K562 (cell line): ENCODE data around the gene BIRC7. TPM values are rescaled to one million over a fixed set of nuclear protein-coding genes. Genes with fewer than 3 reads are reported as not detected.
A peak's percentile ranks its signal among the peaks of the same experiment; 100 is the strongest.

ENCODE experiments used
- ATAC-seq: fragments of 200-7000 bp; cut with Tn5 transposase; 3 replicates; pipeline ENCODE4 v1.9.1; 2020; ENCODE audit warnings: moderate library complexity
- BruUV-seq: library from RNA; stranded (reverse); fragments of 400-500 nt; replicated peaks from 2 replicates; lab custom pipeline; 2021; lab: Mats Ljungman, UMichigan
- CTCF ChIA-PET: fragments of 300-600 bp; formaldehyde crosslinking; extraction: SDS; loops from one replicate; lab custom pipeline; 2021; ENCODE audit warnings: low intra/inter-chr PET ratio; lab: Yijun Ruan, JAX
- POLR2A ChIA-PET: fragments of 300-600, 350-650 bp; sonication (Branson Sonifier 250); formaldehyde crosslinking; extraction: SDS; loops from one replicate; lab custom pipeline; 2021; ENCODE audit warnings: antibody characterized with exemption, inconsistent platforms; lab: Yijun Ruan, JAX
- DNase-seq, 4 experiments: peaks; one replicate each; pipeline versions ENCODE4 v3.0.0 to v3.0.0-alpha.2; 2011 to 2018; ENCODE audit warnings: low spot score in 3 of 4, mixed read lengths in 3 of 4; ENCODE audit errors: extremely low read depth in 1 of 4
- FAIRE-seq: peaks from 2 replicates; lab custom pipeline; 2011; peaks lifted over from hg19 to GRCh38; lab: Jason Lieb, UNC
- H2AFZ ChIP-seq: 2 replicates; pipeline ENCODE4 v1.6.0; 2011; ENCODE audit warnings: low read depth, low read length, control low read depth, inconsistent platforms
- H3K27ac ChIP-seq: fragments of 200-600 bp; 3 replicates; pipeline ENCODE4 v1.8.0; 2011; ENCODE audit warnings: low read depth, mild to moderate bottlenecking, control low read depth, inconsistent platforms, low read length, moderate library complexity, mixed read lengths; ENCODE audit errors: extremely low read depth
- H3K27me3 ChIP-seq, 2 experiments: fragments of 300-600 bp in 1 of 2; 2 replicates in 1 of 2; 3 replicates in 1 of 2; pipeline versions ENCODE4 v1.6.0 to v1.8.0; 2011; ENCODE audit warnings: inconsistent platforms in 2 of 2, low read length in 2 of 2, mild to moderate bottlenecking in 1 of 2, mixed read lengths in 1 of 2, moderate library complexity in 1 of 2; ENCODE audit not compliant: control insufficient read depth in 2 of 2, insufficient read depth in 2 of 2
- H3K36me3 ChIP-seq: fragments of 300-600 bp; 3 replicates; pipeline ENCODE4 v1.8.0; 2011; ENCODE audit warnings: mild to moderate bottlenecking, low read length, inconsistent platforms; ENCODE audit not compliant: control insufficient read depth, insufficient read depth
- H3K4me1 ChIP-seq, 2 experiments: fragments of 200-600 bp in 1 of 2; replicated peaks in 1 of 2; 2 replicates in 1 of 2; 3 replicates in 1 of 2; pipeline versions ENCODE4 v1.5.1 to v1.8.0; 2011; ENCODE audit warnings: inconsistent platforms in 2 of 2, low read length in 2 of 2, mild to moderate bottlenecking in 1 of 2, mixed read lengths in 1 of 2, moderate library complexity in 1 of 2; ENCODE audit not compliant: control insufficient read depth in 2 of 2, insufficient read depth in 2 of 2
- H3K4me2 ChIP-seq: 2 replicates; pipeline ENCODE4 v1.6.1; 2011; ENCODE audit warnings: low read length, control low read depth, inconsistent platforms, mixed read lengths; ENCODE audit not compliant: insufficient read depth
- H3K4me3 ChIP-seq: fragments of 200-600 bp; sonication (generic), shearing (Covaris generic); 2 replicates; pipeline ENCODE4 v1.5.1; 2016; ENCODE audit warnings: control low read depth, inconsistent platforms
- H3K79me2 ChIP-seq: fragments of 200-600 bp; 3 replicates; pipeline ENCODE4 v1.8.0; 2011; ENCODE audit warnings: low read length, inconsistent platforms; ENCODE audit not compliant: control insufficient read depth, insufficient read depth
- H3K9ac ChIP-seq, 2 experiments: 2 replicates each; pipeline versions ENCODE4 v1.6.0 to v1.6.1; 2011; ENCODE audit warnings: low read depth in 2 of 2, low read length in 2 of 2, control low read depth in 1 of 2, inconsistent platforms in 1 of 2, mild to moderate bottlenecking in 1 of 2, mixed read lengths in 1 of 2; ENCODE audit not compliant: insufficient read depth in 1 of 2
- H3K9me1 ChIP-seq: one replicate; pipeline ENCODE4 v1.6.0; 2011; ENCODE audit warnings: inconsistent platforms, mild to moderate bottlenecking, low read length, moderate library complexity; ENCODE audit not compliant: control insufficient read depth, insufficient read depth
- H3K9me3 ChIP-seq: replicated peaks from 2 replicates; pipeline ENCODE4 v1.5.1; 2011; ENCODE audit warnings: low read depth, low read length, inconsistent platforms; ENCODE audit not compliant: control insufficient read depth, insufficient read depth
- H4K20me1 ChIP-seq: replicated peaks from 2 replicates; pipeline ENCODE4 v1.6.1; 2011; ENCODE audit warnings: low read length, inconsistent platforms, mixed read lengths; ENCODE audit not compliant: control insufficient read depth, insufficient read depth
- POLR2G ChIP-seq: fragments of 200-400 bp; formaldehyde crosslinking; IDR thresholded peaks from 2 replicates; pipeline ENCODE4 v1.6.1; 2017; ENCODE audit warnings: low read depth, mild to moderate bottlenecking, antibody characterized with exemption, low read length, moderate library complexity
- RBM22 ChIP-seq: fragments of 200-400 bp; formaldehyde crosslinking; IDR thresholded peaks from 2 replicates; pipeline ENCODE4 v1.6.1; 2018; ENCODE audit warnings: low read length, low read depth; ENCODE audit not compliant: poor library complexity, severe bottlenecking
- WGBS: fragments of 100-300 bp; shearing (Covaris generic); methylation state at CpG from one replicate; pipeline ENCODE4 v1.1.6; 2016; ENCODE audit warnings: low coverage, mixed read lengths; ENCODE audit not compliant: insufficient coverage; ENCODE audit errors: missing lambda C conversion rate; 5-methylcytosine and 5-hydroxymethylcytosine counted together
- in situ Hi-C: fragments of 300-500 bp; cut with MboI; formaldehyde crosslinking; loops from 4 replicates; pipeline ENCODE4 v1.15.0; 2018; ENCODE audit warnings: inconsistent platforms, mixed read lengths
- intact Hi-C: fragments of 100-400 bp; cut with micrococcal nuclease; formaldehyde crosslinking; loops from 2 replicates; pipeline ENCODE4 v1.14.2; 2022
- polyA plus RNA-seq, 8 experiments: library from polyadenylated mRNA; depleted of rRNA in 4 of 8; stranded (reverse) in 5 of 8; unstranded in 3 of 8; fragments of >200 nt; fragmentation: Nextera tagmentation in 2 of 8; fragmentation: Illumina TruSeq in 1 of 8; extraction: Ambion mirVana in 2 of 8; extraction: Trizol in 1 of 8; gene quantifications; 2 replicates each; pipeline versions ENCODE4 v1.2.1 to v1.2.3, GENCODE V29; 2011 to 2014; ENCODE audit warnings: inconsistent platforms in 1 of 8, missing spikeins in 1 of 8
- total RNA-seq, 7 experiments: library from RNA; depleted of rRNA in 6 of 7; stranded (reverse); fragments of >200 nt in 6 of 7; fragmentation: Illumina TruSeq in 2 of 7; extraction: Trizol in 2 of 7; gene quantifications; 2 replicates each; pipeline versions ENCODE4 v1.2.1 to v1.2.3, GENCODE V29; 2011 to 2021; ENCODE audit warnings: low replicate concordance in 1 of 7
- TF ChIP-seq, protein P1 (sequence below): fragments of 200-800 bp; sonication (Bioruptor generic); IDR thresholded peaks from 2 replicates; pipeline ENCODE4 v1.6.1; 2017; ENCODE audit warnings: missing genetic modification characterization, missing compliant biosample characterization
- TF ChIP-seq, protein P2 (sequence below): sonication (generic); formaldehyde crosslinking; IDR thresholded peaks from 2 replicates; pipeline ENCODE4 v1.8.1; 2023; ENCODE audit warnings: mild to moderate bottlenecking, missing genetic modification reagents

Gene BIRC7
- total and polyA plus RNA-seq, 9 of the 15 experiments (the other 6 are each of a cell fraction or from before 2014, with no cell fraction given) = 0.14 to 0.19 (median 0.16) TPM; not detected in 5

DNA sequence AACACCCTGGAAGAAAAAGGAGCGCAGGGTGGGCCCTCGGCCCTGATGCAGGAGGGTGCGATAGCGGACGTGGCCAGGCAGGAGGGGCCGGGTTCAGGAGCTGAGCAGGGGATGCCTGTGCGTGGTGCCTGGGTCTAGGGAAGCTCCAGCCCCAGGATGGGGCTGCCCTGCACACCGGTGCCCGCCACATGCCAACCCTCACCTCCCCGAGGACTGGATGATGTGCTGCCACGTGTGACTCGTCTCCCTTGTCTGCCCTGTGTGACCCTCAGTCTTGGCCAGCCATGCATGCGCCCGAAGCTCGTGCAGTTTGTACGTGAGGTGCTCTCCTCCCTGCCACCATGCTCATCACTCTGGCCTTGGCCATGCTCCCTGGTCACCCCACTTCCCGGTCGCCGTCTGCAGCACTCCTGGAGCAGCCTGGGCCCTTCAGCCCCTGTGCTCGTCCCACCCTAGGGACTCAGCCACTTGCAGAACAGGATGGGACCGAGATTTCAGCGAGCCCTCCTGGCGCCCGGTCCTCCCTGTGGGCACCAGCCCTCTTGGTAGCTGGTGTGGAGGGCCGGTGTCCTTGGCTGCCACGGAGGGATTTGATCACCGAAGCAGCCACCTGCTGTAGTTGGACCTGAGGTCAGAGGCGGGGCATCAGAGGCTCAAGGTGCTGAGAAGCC, 53.0 kb downstream of the BIRC7 start:
- WGBS = 90% methylated on average over 22 of the region's 28 CpGs
- Histone ChIP-seq H4K20me1 (peaks cover 25% of the 10 kb centered on the region), H3K27me3 (no peaks in the 10 kb centered on the region), H3K36me3 (peaks cover 44% of the 10 kb centered on the region; the same call in 2 of the 3 replicates), H3K79me2 (no peaks in the 10 kb centered on the region), H3K4me2 (no peak overlapping the region), H3K9me1 (peaks cover 10% of the 10 kb centered on the region), H3K9ac (no peak overlapping the region), H3K4me1 (peaks cover 0 to 50% of the 10 kb centered on the region in 2 experiments; a peak in 2 of 5 replicates), H3K27ac (no peak overlapping the region), H3K9me3 (no peaks in the 10 kb centered on the region), H3K4me3 (no peak overlapping the region), H2AFZ (no peak overlapping the region)
- TF ChIP-seq POLR2G (peak; percentile 60), RBM22 (peak; percentile 70)
- TF ChIP-seq, protein P1, sequence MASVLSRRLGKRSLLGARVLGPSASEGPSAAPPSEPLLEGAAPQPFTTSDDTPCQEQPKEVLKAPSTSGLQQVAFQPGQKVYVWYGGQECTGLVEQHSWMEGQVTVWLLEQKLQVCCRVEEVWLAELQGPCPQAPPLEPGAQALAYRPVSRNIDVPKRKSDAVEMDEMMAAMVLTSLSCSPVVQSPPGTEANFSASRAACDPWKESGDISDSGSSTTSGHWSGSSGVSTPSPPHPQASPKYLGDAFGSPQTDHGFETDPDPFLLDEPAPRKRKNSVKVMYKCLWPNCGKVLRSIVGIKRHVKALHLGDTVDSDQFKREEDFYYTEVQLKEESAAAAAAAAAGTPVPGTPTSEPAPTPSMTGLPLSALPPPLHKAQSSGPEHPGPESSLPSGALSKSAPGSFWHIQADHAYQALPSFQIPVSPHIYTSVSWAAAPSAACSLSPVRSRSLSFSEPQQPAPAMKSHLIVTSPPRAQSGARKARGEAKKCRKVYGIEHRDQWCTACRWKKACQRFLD (CRISPR knock-in tag) = no peak
- TF ChIP-seq, protein P2, sequence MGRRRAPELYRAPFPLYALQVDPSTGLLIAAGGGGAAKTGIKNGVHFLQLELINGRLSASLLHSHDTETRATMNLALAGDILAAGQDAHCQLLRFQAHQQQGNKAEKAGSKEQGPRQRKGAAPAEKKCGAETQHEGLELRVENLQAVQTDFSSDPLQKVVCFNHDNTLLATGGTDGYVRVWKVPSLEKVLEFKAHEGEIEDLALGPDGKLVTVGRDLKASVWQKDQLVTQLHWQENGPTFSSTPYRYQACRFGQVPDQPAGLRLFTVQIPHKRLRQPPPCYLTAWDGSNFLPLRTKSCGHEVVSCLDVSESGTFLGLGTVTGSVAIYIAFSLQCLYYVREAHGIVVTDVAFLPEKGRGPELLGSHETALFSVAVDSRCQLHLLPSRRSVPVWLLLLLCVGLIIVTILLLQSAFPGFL = no peak
- ATAC-seq (no peak), DNase-seq (no peak), FAIRE-seq (no peak)
- POLR2A ChIA-PET = interaction anchor here (0.6 to 1.2 kb wide), 2 partner anchors 12 to 136 kb away, joined by 3 to 5 read pairs; no protein-coding TSS in a partner anchor
- in situ Hi-C loops = no loop called here
- intact Hi-C loops = no loop called here
- BruUV-seq = TSS peak; percentile 40
- CTCF ChIA-PET = no interaction called here
